GM19328 (cell line): ENCODE data around the gene PNLIPRP3.
"Not testable (repeated sequence)": the region's sequence is repeated elsewhere in the genome, so short reads cannot be mapped to it uniquely, and the experiment has no call there.

Experiments used
- ATAC-seq: cut with Tn5 transposase; IDR thresholded peaks from one replicate; pipeline ENCODE4 v1.9.1; 2021; ENCODE audit warnings: mild to moderate bottlenecking, moderate library complexity; ENCODE audit not compliant: unreplicated experiment

PNLIPRP3 gene

GRCh38 chr10:116427671-116428070 is at the start of gene PNLIPRP3:
PNLIPRP3 (plus strand) TSS chr10:116427847; CDS start chr10:116428013, 166 bp downstream.
- ATAC-seq: no peak

GRCh38 chr10:116382290-116382689 is 45.4 kb upstream of the PNLIPRP3 start:
- no peak for ATAC-seq

- no peak for ATAC-seq
Observed at GRCh38 chr10:116385311-116385710, 42.3 kb upstream of the PNLIPRP3 start.

GRCh38 chr10:116385994-116386809 is 41.4 kb upstream of the PNLIPRP3 start:
- no peak for ATAC-seq

- ATAC-seq: not testable (repeated sequence)
Observed at GRCh38 chr10:116393246-116393831, 34.3 kb upstream of the PNLIPRP3 start.

- ATAC-seq: no peak
Observed at GRCh38 chr10:116395223-116395985, 32.2 kb upstream of the PNLIPRP3 start.

- no peak for ATAC-seq
Observed at GRCh38 chr10:116398224-116398623, 29.4 kb upstream of the PNLIPRP3 start.

GRCh38 chr10:116402858-116403257 is 24.8 kb upstream of the PNLIPRP3 start:
- no peak for ATAC-seq

GRCh38 chr10:116403740-116404250 is 23.9 kb upstream of the PNLIPRP3 start:
- ATAC-seq: no peak

GRCh38 chr10:116408719-116409118 is 18.9 kb upstream of the PNLIPRP3 start:
- no peak for ATAC-seq

- no peak for ATAC-seq
Observed at GRCh38 chr10:116410351-116410750, 17.3 kb upstream of the PNLIPRP3 start.

- ATAC-seq: no peak
Observed at GRCh38 chr10:116417821-116418220, 9.8 kb upstream of the PNLIPRP3 start.

- no peak for ATAC-seq
Observed at GRCh38 chr10:116418389-116418788, 9.3 kb upstream of the PNLIPRP3 start.

GRCh38 chr10:116421815-116422214 is 5.8 kb upstream of the PNLIPRP3 start:
- no peak for ATAC-seq

- ATAC-seq: no peak
Observed at GRCh38 chr10:116429288-116429977, 1.8 kb downstream of the PNLIPRP3 start.

GRCh38 chr10:116430288-116430687 is 2.6 kb downstream of the PNLIPRP3 start:
- no peak for ATAC-seq

- ATAC-seq: no peak
Observed at GRCh38 chr10:116431598-116431997, 4.0 kb downstream of the PNLIPRP3 start.

GRCh38 chr10:116437076-116437692 is 9.5 kb downstream of the PNLIPRP3 start:
- no peak for ATAC-seq

GRCh38 chr10:116440330-116441030 is 12.8 kb downstream of the PNLIPRP3 start:
- no peak for ATAC-seq
